H1 (cell line): ENCODE data around the gene SERPINB1. TPM values are rescaled to one million over a fixed set of nuclear protein-coding genes. Genes with fewer than 3 reads are reported as not detected.

Source experiments
- CTCF ChIA-PET: fragments of 300-600 bp; sonication (Branson Sonifier 250); formaldehyde crosslinking; loops from one replicate; lab custom pipeline; 2021; ENCODE audit not compliant: partially characterized antibody; lab: Charles Lee
- POLR2A ChIA-PET: fragments of 300-600 bp; sonication (Branson Sonifier 250); formaldehyde crosslinking; loops from one replicate; lab custom pipeline; 2021; ENCODE audit warnings: inconsistent platforms; ENCODE audit not compliant: partially characterized antibody; lab: Charles Lee
- DNase-seq, 2 experiments: peaks; one replicate each; pipeline versions ENCODE4 v3.0.0 to v3.0.0-alpha.2; 2010 to 2022; ENCODE audit warnings: low spot score in 2 of 2, low read depth in 1 of 2, mixed read lengths in 1 of 2
- FAIRE-seq: peaks from 2 replicates; lab custom pipeline; 2011; peaks lifted over from hg19 to GRCh38; lab: Jason Lieb, UNC
- H2AFZ ChIP-seq: 2 replicates; pipeline ENCODE4 v1.8.1; 2012; ENCODE audit warnings: low read length, inconsistent platforms
- H2AK5ac ChIP-seq: 2 replicates; pipeline ENCODE4 v1.6.1; 2013; ENCODE audit warnings: low read depth, low read length
- H2BK120ac ChIP-seq: replicated peaks from 2 replicates; pipeline ENCODE3; 2013; ENCODE audit warnings: low read depth, low read length, inconsistent platforms
- H2BK12ac ChIP-seq: 2 replicates; pipeline ENCODE4 v1.6.1; 2013; ENCODE audit warnings: low read depth, low read length
- H2BK15ac ChIP-seq: 2 replicates; pipeline ENCODE4 v1.6.1; 2013; ENCODE audit warnings: low read length
- H2BK20ac ChIP-seq: 2 replicates; pipeline ENCODE4 v1.6.1; 2013; ENCODE audit warnings: low read length
- H2BK5ac ChIP-seq: 2 replicates; pipeline ENCODE4 v1.6.1; 2013; ENCODE audit warnings: low read depth, low read length
- H3K14ac ChIP-seq: 2 replicates; pipeline ENCODE4 v1.6.1; 2013; ENCODE audit warnings: inconsistent platforms; ENCODE audit not compliant: insufficient read length
- H3K18ac ChIP-seq: 2 replicates; pipeline ENCODE4 v1.6.1; 2013; ENCODE audit warnings: low read length; ENCODE audit errors: extremely low read depth
- H3K23ac ChIP-seq: 2 replicates; pipeline ENCODE4 v1.6.1; 2013; ENCODE audit warnings: inconsistent platforms; ENCODE audit not compliant: insufficient read length
- H3K23me2 ChIP-seq: 2 replicates; pipeline ENCODE4 v1.6.1; 2013; ENCODE audit warnings: low read depth, low read length
- H3K27ac ChIP-seq: 2 replicates; pipeline ENCODE4 v1.6.1; 2011; ENCODE audit warnings: low read depth, low read length, inconsistent platforms
- H3K27me3 ChIP-seq, 4 experiments: replicated peaks in 1 of 4; 1 replicate in 1 of 4; 2 replicates in 3 of 4; pipeline versions ENCODE4 v1.6.1 to v1.8.1; 2011 to 2013; ENCODE audit warnings: low read length in 3 of 4, mild to moderate bottlenecking in 3 of 4, inconsistent platforms in 2 of 4, mixed read lengths in 2 of 4, moderate library complexity in 1 of 4; ENCODE audit not compliant: control insufficient read depth in 3 of 4, insufficient read depth in 3 of 4; ENCODE audit errors: extremely low read depth in 1 of 4
- H3K36me3 ChIP-seq, 4 experiments: 2 replicates each; pipeline versions ENCODE4 v1.6.1 to v1.8.1; 2011 to 2013; ENCODE audit warnings: mild to moderate bottlenecking in 4 of 4, low read length in 3 of 4, moderate library complexity in 2 of 4, control low read depth in 1 of 4, inconsistent platforms in 1 of 4; ENCODE audit not compliant: insufficient read depth in 4 of 4, control insufficient read depth in 2 of 4
- H3K4ac ChIP-seq: replicated peaks from 2 replicates; pipeline ENCODE3; 2013; ENCODE audit warnings: low read length, low read depth, mixed read lengths, inconsistent platforms; ENCODE audit not compliant: insufficient read length
- H3K4me1 ChIP-seq, 4 experiments: replicated peaks in 1 of 4; 1 replicate in 1 of 4; 2 replicates in 3 of 4; pipeline versions ENCODE4 v1.6.1 to v1.8.1; 2011 to 2013; ENCODE audit warnings: low read length in 3 of 4, inconsistent platforms in 2 of 4, mixed read lengths in 1 of 4; ENCODE audit not compliant: insufficient read depth in 4 of 4, control insufficient read depth in 3 of 4
- H3K4me2 ChIP-seq, 2 experiments: 2 replicates each; pipeline versions ENCODE4 v1.6.1 to v1.8.1; 2011 to 2013; ENCODE audit warnings: low read depth in 2 of 2, low read length in 2 of 2, control low read depth in 1 of 2, inconsistent platforms in 1 of 2, mild to moderate bottlenecking in 1 of 2; ENCODE audit not compliant: insufficient read depth in 1 of 2
- H3K4me3 ChIP-seq, 4 experiments: fragments of 200-600, 300-600 bp in 1 of 4; sonication (generic), shearing (Covaris generic), sonication (Bioruptor Twin) in 1 of 4; 2 replicates each; pipeline versions ENCODE4 v1.5.1 to v1.8.1; 2011 to 2016; ENCODE audit warnings: low read length in 4 of 4, low read depth in 3 of 4, control low read depth in 2 of 4, inconsistent platforms in 2 of 4, mild to moderate bottlenecking in 2 of 4, mixed read lengths in 1 of 4, moderate library complexity in 1 of 4; ENCODE audit not compliant: insufficient read depth in 2 of 4; ENCODE audit errors: extremely low read depth in 1 of 4
- H3K56ac ChIP-seq: replicated peaks from 2 replicates; pipeline ENCODE3; 2013; ENCODE audit warnings: low read depth, mild to moderate bottlenecking, mixed read lengths, low read length, inconsistent platforms; ENCODE audit not compliant: insufficient read length
- H3K79me1 ChIP-seq: 2 replicates; pipeline ENCODE4 v1.6.1; 2013; ENCODE audit warnings: low read depth, low read length, control low read depth
- H3K79me2 ChIP-seq, 2 experiments: 2 replicates each; pipeline versions ENCODE4 v1.6.1 to v1.8.1; 2012 to 2013; ENCODE audit warnings: low read length in 2 of 2, mild to moderate bottlenecking in 2 of 2, inconsistent platforms in 1 of 2; ENCODE audit not compliant: insufficient read depth in 2 of 2, control insufficient read depth in 1 of 2
- H3K9ac ChIP-seq, 4 experiments: replicated peaks in 1 of 4; 1 replicate in 1 of 4; 2 replicates in 3 of 4; pipeline versions ENCODE4 v1.6.1 to v1.8.1; 2011 to 2013; ENCODE audit warnings: low read depth in 3 of 4, low read length in 3 of 4, control low read depth in 2 of 4, mild to moderate bottlenecking in 2 of 4, moderate library complexity in 2 of 4, inconsistent platforms in 1 of 4; ENCODE audit errors: extremely low read depth in 1 of 4
- H3K9me3 ChIP-seq, 2 experiments: 2 replicates each; pipeline versions ENCODE4 v1.6.1 to v1.8.1; 2012 to 2013; ENCODE audit warnings: mild to moderate bottlenecking in 2 of 2, moderate library complexity in 2 of 2, control low read depth in 1 of 2, inconsistent platforms in 1 of 2, low read depth in 1 of 2, low read length in 1 of 2, mixed read lengths in 1 of 2; ENCODE audit not compliant: insufficient read depth in 2 of 2
- H4K20me1 ChIP-seq, 2 experiments: replicated peaks in 1 of 2; 2 replicates each; pipeline versions ENCODE3 to v1.8.1; 2011 to 2013; ENCODE audit warnings: inconsistent platforms in 2 of 2, low read length in 2 of 2, mild to moderate bottlenecking in 1 of 2; ENCODE audit not compliant: insufficient read depth in 2 of 2, control insufficient read depth in 1 of 2
- H4K5ac ChIP-seq: 2 replicates; pipeline ENCODE4 v1.6.1; 2013; ENCODE audit warnings: low read length, low read depth, mixed read lengths, inconsistent platforms; ENCODE audit not compliant: insufficient read length
- H4K8ac ChIP-seq: 2 replicates; pipeline ENCODE4 v1.8.0; 2013; ENCODE audit warnings: mild to moderate bottlenecking, moderate library complexity, low read length, inconsistent platforms; ENCODE audit not compliant: insufficient read depth; ENCODE audit errors: extremely low read depth
- H4K91ac ChIP-seq: replicated peaks from 2 replicates; pipeline ENCODE3; 2013; ENCODE audit warnings: low read length, mixed read lengths, inconsistent platforms; ENCODE audit not compliant: insufficient read length
- ASH2L ChIP-seq: fragments of 200-600, 300-600 bp; sonication (generic); IDR thresholded peaks from one replicate; pipeline ENCODE4 v1.7.1; 2017; ENCODE audit warnings: low read length
- BCL11A ChIP-seq, 2 experiments: IDR thresholded peaks; one replicate each; pipeline ENCODE4 v1.6.1; 2011; ENCODE audit warnings: low read depth in 2 of 2, low read length in 2 of 2, mild to moderate bottlenecking in 2 of 2
- CBX5 ChIP-seq: fragments of 300-800, 300-1000 bp; sonication (generic); IDR thresholded peaks from 2 replicates; pipeline ENCODE4 v1.7.1; 2016; ENCODE audit warnings: antibody characterized with exemption, low read length, low read depth
- CEBPB ChIP-seq: IDR thresholded peaks from 2 replicates; pipeline ENCODE4 v1.6.1; 2012; ENCODE audit warnings: low read depth, low read length
- CREB1 ChIP-seq: IDR thresholded peaks from 2 replicates; pipeline ENCODE4 v1.6.1; 2012; ENCODE audit warnings: inconsistent platforms
- CTBP2 ChIP-seq: IDR thresholded peaks from 2 replicates; pipeline ENCODE4 v1.7.0; 2011; ENCODE audit warnings: borderline replicate concordance, mild to moderate bottlenecking, moderate library complexity, mixed read lengths, low read length; ENCODE audit not compliant: insufficient read depth, insufficient read length
- EZH2 ChIP-seq: fragments of 200-600 bp; sonication (generic); IDR thresholded peaks from 2 replicates; pipeline ENCODE4 v1.7.1; 2012; ENCODE audit warnings: low read depth, mild to moderate bottlenecking, moderate library complexity, low read length, inconsistent platforms; ENCODE audit not compliant: severe bottlenecking
- GTF2F1 ChIP-seq: IDR thresholded peaks from 2 replicates; pipeline ENCODE4 v1.6.1; 2012; ENCODE audit warnings: low read depth, low read length, improper control_type of control experiment, borderline replicate concordance
- PHF8 ChIP-seq: fragments of 200-600 bp; sonication (generic); conservative IDR thresholded peaks from 2 replicates; pipeline ENCODE4 v1.7.1; 2012; ENCODE audit warnings: low read depth, mild to moderate bottlenecking, inconsistent platforms, low read length, moderate library complexity
- SIRT6 ChIP-seq: IDR thresholded peaks from one replicate; pipeline ENCODE4 v1.7.1; 2012; ENCODE audit warnings: low read length, inconsistent platforms
- SP2 ChIP-seq: IDR thresholded peaks from 2 replicates; pipeline ENCODE4 v1.6.1; 2012; ENCODE audit warnings: mild to moderate bottlenecking, low read length, inconsistent platforms
- TAF7 ChIP-seq: optimal IDR thresholded peaks from 2 replicates; pipeline ENCODE3; 2011; ENCODE audit warnings: low read depth, mild to moderate bottlenecking, inconsistent platforms, low read length, moderate library complexity, borderline replicate concordance
- ZNF274 ChIP-seq: IDR thresholded peaks from 2 replicates; pipeline ENCODE4 v1.7.0; 2012; ENCODE audit warnings: low read length, borderline replicate concordance; ENCODE audit errors: extremely low read depth
- WGBS, 2 experiments: shearing (Covaris generic) in 1 of 2; methylation state at CpG; one replicate each; pipeline versions ENCODE4 v1.1.6 to v1.1.7; 2013 to 2015; ENCODE audit warnings: low lambda C conversion rate in 2 of 2, mixed read lengths in 2 of 2, inconsistent platforms in 1 of 2, low coverage in 1 of 2, missing lambda C conversion rate in 1 of 2; ENCODE audit not compliant: insufficient replicate concordance in 2 of 2, insufficient coverage in 1 of 2, insufficient read length in 1 of 2; ENCODE audit errors: extremely low coverage in 1 of 2, missing lambda C conversion rate in 1 of 2; 5-methylcytosine and 5-hydroxymethylcytosine counted together
- polyA plus RNA-seq, 7 experiments: library from polyadenylated mRNA; depleted of rRNA in 3 of 7; stranded (reverse) in 5 of 7; unstranded in 2 of 7; fragments of >200 nt in 5 of 7; fragments of 200-250 nt in 2 of 7; gene quantifications; 1 replicate in 5 of 7; 2 replicates in 1 of 7; 4 replicates in 1 of 7; pipeline versions ENCODE4 v1.2.1 to v1.2.3, GENCODE V29; 2011 to 2013; ENCODE audit warnings: missing spikeins in 2 of 7, mixed read lengths in 2 of 7
- total RNA-seq: library from RNA; stranded (reverse); fragmentation: NEBNext Ultra II Directional; extraction: Animal tissue kit (Norgen Biotek cat#: 25700); gene quantifications from 2 replicates; pipeline ENCODE4 v1.2.1, GENCODE V29; 2021
- TF ChIP-seq, protein P1 (sequence below): IDR thresholded peaks from 2 replicates; pipeline ENCODE4 v1.6.1; 2011; ENCODE audit warnings: low read depth, mild to moderate bottlenecking, low read length; ENCODE audit not compliant: insufficient read depth

Gene SERPINB1
- total and polyA plus RNA-seq, 2 of the 8 experiments (the other 6 are each of a cell fraction or from before 2014, with no cell fraction given) = 8.1 to 17.3 TPM

DNA sequence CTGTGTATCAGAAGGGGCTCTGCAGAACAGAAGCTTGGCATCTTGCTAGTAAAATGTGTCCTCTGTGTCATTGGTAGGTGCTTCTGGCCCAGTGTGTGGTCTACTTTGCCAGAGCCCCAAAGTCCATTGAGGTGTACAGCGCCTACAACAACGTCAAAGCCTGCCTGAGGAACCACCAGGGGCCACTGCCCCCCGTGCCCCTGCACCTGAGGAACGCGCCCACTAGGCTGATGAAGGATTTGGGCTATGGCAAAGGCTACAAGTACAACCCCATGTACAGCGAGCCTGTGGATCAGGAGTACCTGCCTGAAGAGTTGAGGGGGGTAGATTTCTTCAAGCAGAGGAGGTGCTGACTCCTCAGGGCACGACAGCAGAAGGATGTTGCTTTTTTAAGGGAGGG is 56.7 kb downstream of the SERPINB1 start:
- Histone ChIP-seq H2AFZ (no peak overlapping the region), H3K27ac (no peak overlapping the region), H3K4me3 (no peak overlapping the region), H4K8ac (no peak overlapping the region), H3K4me1 (peaks cover 0 to 3% (median 0%) of the 10 kb centered on the region in 4 experiments; a peak in 2 of 7 replicates), H3K23me2 (no peaks in the 10 kb centered on the region), H3K56ac (no peak overlapping the region), H3K9me3 (no peaks in the 10 kb centered on the region), H3K14ac (no peak overlapping the region), H2BK120ac (no peak overlapping the region), H4K5ac (no peak overlapping the region), H3K79me2 (peaks cover 0 to 22% of the 10 kb centered on the region in 2 experiments; a peak in 2 of 4 replicates), H2BK12ac (no peak overlapping the region), H4K91ac (no peak overlapping the region), H2BK20ac (no peak overlapping the region), H3K9ac (no peak overlapping the region), H3K18ac (no peak overlapping the region), H3K27me3 (no peaks in the 10 kb centered on the region), H2BK5ac (no peak overlapping the region), H4K20me1 (peaks cover 0 to 7% of the 10 kb centered on the region in 2 experiments), H3K4ac (no peak overlapping the region), H2AK5ac (no peak overlapping the region), H3K36me3 (peaks cover 0 to 13% (median 4%) of the 10 kb centered on the region in 4 experiments; a peak in 4 of 8 replicates), H2BK15ac (no peak overlapping the region), H3K23ac (no peak overlapping the region), H3K4me2 (no peak overlapping the region), H3K79me1 (peaks cover 4% of the 10 kb centered on the region; the same call in 1 of the 2 replicates)
- no peak for FAIRE-seq
- ChIA-PET CTCF (interaction anchor here (0.7 to 3.0 kb wide), 7 partner anchors 14 to 192 kb away, joined by 3 to 12 read pairs (median 7); partner anchors contain the start of gene SERPINB1), POLR2A (interaction anchor here (1.5 to 2.9 kb wide), 3 partner anchors 11 to 21 kb away, joined by 3 to 16 read pairs (median 10); no protein-coding TSS in a partner anchor)
- 95% methylated on average over 7 of the region's 7 CpGs; no CpG with 5 or more reads in 1 of the 2 experiments for WGBS, 2 experiments
- no peak for DNase-seq
- TF ChIP-seq CREB1 = no peak
- no peak for TF ChIP-seq CTBP2
- TF ChIP-seq PHF8 = no peak
- TF ChIP-seq SIRT6 = no peak
- no peak for TF ChIP-seq EZH2
- TF ChIP-seq CEBPB = no peak
- no peak for TF ChIP-seq BCL11A (IDR thresholded peaks at IDR 0.05; ENCODE audit: low read depth in 2 of 2, low read length in 2 of 2)
- TF ChIP-seq, protein P1, sequence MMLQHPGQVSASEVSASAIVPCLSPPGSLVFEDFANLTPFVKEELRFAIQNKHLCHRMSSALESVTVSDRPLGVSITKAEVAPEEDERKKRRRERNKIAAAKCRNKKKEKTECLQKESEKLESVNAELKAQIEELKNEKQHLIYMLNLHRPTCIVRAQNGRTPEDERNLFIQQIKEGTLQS = no peak
- TF ChIP-seq ZNF274 = no peak
- TF ChIP-seq ASH2L = no peak
- TF ChIP-seq SP2 = no peak
- TF ChIP-seq GTF2F1 = no peak
- no peak for TF ChIP-seq CBX5
- no peak for TF ChIP-seq TAF7
